OCI-LY1 (cell line): ENCODE measurements around the gene DDX19B.
"Not testable (repeated sequence)": the region's sequence is repeated elsewhere in the genome, so short reads cannot be mapped to it uniquely, and the experiment has no call there.

Source experiments
- H2AFZ ChIP-seq: fragments of 200-600 bp; sonication (generic), shearing (Covaris generic); 2 replicates; pipeline ENCODE4 v1.6.0; 2014; ENCODE audit warnings: antibody characterized with exemption, mild to moderate bottlenecking, low read length
- H3F3A ChIP-seq: fragments of 200-600 bp; sonication (generic), shearing (Covaris generic); 2 replicates; pipeline ENCODE4 v1.6.0; 2014; ENCODE audit warnings: mild to moderate bottlenecking, antibody characterized with exemption, low read length, moderate library complexity; ENCODE audit not compliant: insufficient read depth
- H3K27ac ChIP-seq: fragments of 200-600 bp; sonication (generic); 2 replicates; pipeline ENCODE4 v1.5.1; 2014; ENCODE audit warnings: low read length, mixed run types, mild to moderate bottlenecking, low read depth; ENCODE audit not compliant: poor library complexity, severe bottlenecking
- H3K27me3 ChIP-seq: fragments of 200-600 bp; sonication (generic); 2 replicates; pipeline ENCODE4 v1.6.0; 2014; ENCODE audit warnings: antibody characterized with exemption, mild to moderate bottlenecking, low read length, moderate library complexity; ENCODE audit not compliant: insufficient read depth
- H3K36me3 ChIP-seq: fragments of 200-600 bp; sonication (generic); 2 replicates; pipeline ENCODE4 v1.6.1; 2014; ENCODE audit warnings: mild to moderate bottlenecking, antibody characterized with exemption, low read length, moderate library complexity, mixed read lengths; ENCODE audit not compliant: insufficient read depth
- H3K4me1 ChIP-seq: fragments of 200-600 bp; sonication (generic); 2 replicates; pipeline ENCODE4 v1.5.1; 2014; ENCODE audit warnings: mild to moderate bottlenecking, low read length, moderate library complexity; ENCODE audit not compliant: insufficient read depth, severe bottlenecking
- H3K4me2 ChIP-seq: fragments of 200-600 bp; sonication (generic), shearing (Covaris generic); 2 replicates; pipeline ENCODE4 v1.6.1; 2014; ENCODE audit warnings: low read length
- H3K4me3 ChIP-seq: fragments of 200-600 bp; sonication (generic); 2 replicates; pipeline ENCODE4 v1.5.1; 2014; ENCODE audit warnings: low read length, low read depth, mild to moderate bottlenecking, mixed read lengths; ENCODE audit not compliant: poor library complexity, severe bottlenecking
- H3K79me2 ChIP-seq: fragments of 200-600 bp; shearing (Covaris generic); 2 replicates; pipeline ENCODE4 v1.6.1; 2016; ENCODE audit warnings: mixed run types, low read length, mixed read lengths; ENCODE audit not compliant: insufficient read depth
- H3K9ac ChIP-seq: fragments of 200-600 bp; sonication (generic), shearing (Covaris generic); 2 replicates; pipeline ENCODE4 v1.6.1; 2014; ENCODE audit warnings: mild to moderate bottlenecking, low read length, mixed read lengths
- H3K9me2 ChIP-seq: fragments of 200-600 bp; sonication (generic), shearing (Covaris generic); 2 replicates; pipeline ENCODE4 v1.6.1; 2014; ENCODE audit warnings: low read depth, mild to moderate bottlenecking, low read length, mixed read lengths
- H3K9me3 ChIP-seq: fragments of 200-600 bp; shearing (Covaris generic); 2 replicates; pipeline ENCODE4 v1.6.1; 2014; ENCODE audit warnings: low read length, mixed read lengths
- H4K20me1 ChIP-seq: fragments of 200-600 bp; sonication (generic), shearing (Covaris generic); 2 replicates; pipeline ENCODE4 v1.6.0; 2016; ENCODE audit warnings: mild to moderate bottlenecking, low read length; ENCODE audit not compliant: insufficient read depth
- EZH2 ChIP-seq: fragments of 200-600 bp; sonication (generic), shearing (Covaris generic); IDR thresholded peaks from 2 replicates; pipeline ENCODE4 v1.8.0; 2017; ENCODE audit warnings: borderline replicate concordance, mixed run types, mild to moderate bottlenecking, antibody characterized with exemption, low read length, moderate library complexity, mixed read lengths
- TF ChIP-seq, protein P1 (sequence below): fragments of 200-600 bp; sonication (generic), shearing (Covaris generic); IDR thresholded peaks from 2 replicates; pipeline ENCODE4 v1.5.1; 2017; ENCODE audit warnings: mild to moderate bottlenecking, antibody characterized with exemption, low read length, moderate library complexity, mixed read lengths

Gene DDX19B

DNA sequence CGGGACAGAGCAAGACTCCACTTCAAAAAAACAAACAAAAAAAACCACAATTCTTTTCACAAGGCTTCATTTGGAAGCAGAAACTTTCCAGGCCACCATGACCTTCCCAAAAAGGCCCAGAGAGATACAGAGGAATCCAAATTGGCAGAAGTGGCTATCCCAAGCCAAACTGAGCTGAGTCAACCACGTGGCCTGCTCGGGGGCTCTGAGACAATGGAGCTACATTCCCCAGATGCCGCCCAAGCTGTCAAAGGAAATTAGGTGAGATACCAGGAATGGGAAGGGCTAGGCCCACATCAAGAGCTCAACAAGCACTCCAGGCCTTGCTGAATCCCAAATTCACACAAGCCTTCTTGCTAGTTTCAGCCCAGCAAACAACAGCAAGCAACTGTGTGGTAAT, 41.6 kb upstream of the DDX19B start:
- H3K27me3 ChIP-seq, result no peaks in the 10 kb centered on the region
- no peaks in the 10 kb centered on the region for H4K20me1 ChIP-seq
- H3K79me2 ChIP-seq, result no peaks in the 10 kb centered on the region
- no peak overlapping the region for H3K4me3 ChIP-seq
- no peaks in the 10 kb centered on the region for H3F3A ChIP-seq
- no peaks in the 10 kb centered on the region for H3K4me1 ChIP-seq
- H3K36me3 ChIP-seq, result peaks cover 97% of the 10 kb centered on the region
- no peak overlapping the region for H3K9ac ChIP-seq
- H3K9me3 ChIP-seq, result no peaks in the 10 kb centered on the region
- no peaks in the 10 kb centered on the region for H3K9me2 ChIP-seq
- no peak overlapping the region for H3K27ac ChIP-seq
- no peak for TF ChIP-seq EZH2
- TF ChIP-seq, protein P1, sequence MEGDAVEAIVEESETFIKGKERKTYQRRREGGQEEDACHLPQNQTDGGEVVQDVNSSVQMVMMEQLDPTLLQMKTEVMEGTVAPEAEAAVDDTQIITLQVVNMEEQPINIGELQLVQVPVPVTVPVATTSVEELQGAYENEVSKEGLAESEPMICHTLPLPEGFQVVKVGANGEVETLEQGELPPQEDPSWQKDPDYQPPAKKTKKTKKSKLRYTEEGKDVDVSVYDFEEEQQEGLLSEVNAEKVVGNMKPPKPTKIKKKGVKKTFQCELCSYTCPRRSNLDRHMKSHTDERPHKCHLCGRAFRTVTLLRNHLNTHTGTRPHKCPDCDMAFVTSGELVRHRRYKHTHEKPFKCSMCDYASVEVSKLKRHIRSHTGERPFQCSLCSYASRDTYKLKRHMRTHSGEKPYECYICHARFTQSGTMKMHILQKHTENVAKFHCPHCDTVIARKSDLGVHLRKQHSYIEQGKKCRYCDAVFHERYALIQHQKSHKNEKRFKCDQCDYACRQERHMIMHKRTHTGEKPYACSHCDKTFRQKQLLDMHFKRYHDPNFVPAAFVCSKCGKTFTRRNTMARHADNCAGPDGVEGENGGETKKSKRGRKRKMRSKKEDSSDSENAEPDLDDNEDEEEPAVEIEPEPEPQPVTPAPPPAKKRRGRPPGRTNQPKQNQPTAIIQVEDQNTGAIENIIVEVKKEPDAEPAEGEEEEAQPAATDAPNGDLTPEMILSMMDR, result no peak
- H2AFZ ChIP-seq, result no peak overlapping the region
- H3K4me2 ChIP-seq, result no peak overlapping the region

DNA sequence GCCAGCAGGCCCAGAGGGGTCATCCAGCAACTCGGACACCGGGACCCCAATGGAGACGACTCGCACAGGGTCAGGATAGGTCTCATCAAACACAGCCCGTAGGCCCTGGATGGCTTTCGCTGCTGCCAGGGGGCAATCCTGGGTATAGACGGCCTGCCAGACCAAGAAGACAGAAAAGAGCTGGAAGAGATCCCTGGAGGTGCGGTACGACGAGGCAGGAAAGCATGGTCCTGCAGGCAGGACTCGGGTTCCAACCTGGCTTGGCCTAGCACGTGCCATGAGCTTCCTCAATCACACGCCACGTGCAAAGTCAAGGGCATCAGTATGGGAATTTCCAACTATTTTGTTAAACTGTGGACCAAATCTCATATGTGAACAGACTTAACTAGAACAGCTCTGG, 40.9 kb upstream of the DDX19B start:
- Histone ChIP-seq H3K79me2 (no peaks in the 10 kb centered on the region), H3K27ac (no peak overlapping the region), H3K4me1 (no peaks in the 10 kb centered on the region), H3F3A (no peaks in the 10 kb centered on the region), H4K20me1 (no peaks in the 10 kb centered on the region), H3K4me2 (no peak overlapping the region), H3K9me3 (no peaks in the 10 kb centered on the region), H2AFZ (no peak overlapping the region), H3K36me3 (peaks cover 97% of the 10 kb centered on the region), H3K9me2 (no peaks in the 10 kb centered on the region), H3K27me3 (no peaks in the 10 kb centered on the region), H3K9ac (no peak overlapping the region), H3K4me3 (no peak overlapping the region)
- TF ChIP-seq EZH2, result no peak
- TF ChIP-seq, protein P1, result no peak

DNA sequence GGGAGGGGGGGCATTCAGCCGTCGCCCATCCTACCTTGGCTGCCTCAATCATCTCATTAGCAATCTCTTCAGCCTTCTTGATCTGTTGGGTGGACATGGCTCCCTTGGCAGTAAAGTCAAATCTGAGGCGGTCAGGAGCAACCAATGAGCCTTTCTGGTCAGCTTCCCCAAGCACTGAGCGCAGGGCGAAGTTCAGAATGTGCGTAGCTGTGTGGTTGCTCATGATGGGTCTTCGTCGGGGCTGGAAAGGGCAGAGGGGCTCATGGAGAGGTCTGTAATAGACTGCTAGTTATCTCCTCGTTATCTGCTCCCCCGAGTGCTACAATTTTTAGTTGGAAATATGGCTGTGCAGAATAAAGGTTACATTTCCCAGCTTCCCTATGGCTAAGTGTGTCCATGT, 40.0 kb upstream of the DDX19B start:
- Histone ChIP-seq H3K4me2 (no peak overlapping the region), H4K20me1 (no peaks in the 10 kb centered on the region), H3K9me3 (no peaks in the 10 kb centered on the region), H3K4me1 (no peaks in the 10 kb centered on the region), H3K36me3 (peaks cover 97% of the 10 kb centered on the region), H3K4me3 (no peak overlapping the region), H3K27me3 (no peaks in the 10 kb centered on the region), H3F3A (no peaks in the 10 kb centered on the region), H2AFZ (no peak overlapping the region), H3K9me2 (no peaks in the 10 kb centered on the region), H3K27ac (no peak overlapping the region), H3K9ac (no peak overlapping the region), H3K79me2 (no peaks in the 10 kb centered on the region)
- TF ChIP-seq, protein P1, result no peak
- TF ChIP-seq EZH2, result no peak

DNA sequence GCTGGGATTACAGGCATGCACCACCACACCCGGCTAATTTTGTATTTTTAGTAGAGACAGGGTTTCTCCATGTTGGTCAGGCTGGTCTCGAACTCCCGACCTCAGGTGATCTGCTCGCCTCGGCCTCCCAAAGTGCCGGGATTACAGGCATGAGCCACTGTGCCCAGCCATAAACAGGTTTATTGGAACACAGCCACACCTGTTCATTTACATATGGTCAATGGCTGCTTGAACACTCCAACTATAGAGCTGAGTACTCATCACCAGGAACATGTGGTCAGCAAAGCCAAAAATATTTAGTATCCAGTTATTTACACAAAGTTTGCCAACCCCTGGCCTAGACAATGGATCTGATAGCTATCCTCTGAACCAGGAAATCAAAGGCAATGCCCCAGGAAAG, 39.1 kb upstream of the DDX19B start:
- not testable (repeated sequence) for H3K4me3 ChIP-seq, H3K27me3 ChIP-seq, H3K4me2 ChIP-seq, H3K79me2 ChIP-seq, H4K20me1 ChIP-seq, H3K27ac ChIP-seq, H3K4me1 ChIP-seq, H2AFZ ChIP-seq, H3K9me3 ChIP-seq, H3K9ac ChIP-seq, H3F3A ChIP-seq, H3K9me2 ChIP-seq
- H3K36me3 ChIP-seq, result peaks cover 97% of the 10 kb centered on the region
